Body of pancreas (tissue), 4 donors: ENCODE measurements around the gene KHDRBS2. TPM values are rescaled to one million over a fixed set of nuclear protein-coding genes. Genes with fewer than 3 reads are reported as not detected.
A peak's percentile ranks its signal among the peaks of the same experiment; 100 is the strongest.
"Not testable (repeated sequence)": the region's sequence is repeated elsewhere in the genome, so short reads cannot be mapped to it uniquely, and the experiment has no call there.

ENCODE experiments used
- ATAC-seq: fragments of 150-250 bp; one replicate; pipeline ENCODE4 v1.9.1; 2016
- DNase-seq, 4 donors: peaks; one replicate each; pipeline ENCODE4 v3.0.0-alpha.2; 2019
- H3K27ac ChIP-seq, 4 donors: fragments of 200-600 bp; sonication (generic); 1 replicate in 3 of 4; 2 replicates in 1 of 4; pipeline versions ENCODE4 v1.5.1 to v1.6.1; 2016 to 2019; ENCODE audit warnings: mild to moderate bottlenecking in 1 of 4, mixed read lengths in 1 of 4, moderate library complexity in 1 of 4
- H3K27me3 ChIP-seq, 2 donors: fragments of 200-600 bp; sonication (generic); one replicate each; pipeline ENCODE4 v1.6.0; 2016; ENCODE audit warnings: mild to moderate bottlenecking in 1 of 2
- H3K36me3 ChIP-seq, 2 donors: fragments of 200-600 bp; sonication (generic); replicated peaks in 1 of 2; 2 replicates each; pipeline ENCODE4 v1.5.1; 2016; ENCODE audit warnings: low read depth in 2 of 2; ENCODE audit not compliant: insufficient read depth in 1 of 2
- H3K4me1 ChIP-seq: fragments of 200-600 bp; sonication (generic); one replicate; pipeline ENCODE4 v1.6.0; 2016
- H3K4me3 ChIP-seq, 2 donors: fragments of 200-600 bp; sonication (generic); 1 replicate in 1 of 2; 2 replicates in 1 of 2; pipeline ENCODE4 v1.5.1; 2016 to 2019
- H3K9me3 ChIP-seq, 3 donors: fragments of 200-600 bp; sonication (generic); 1 replicate in 2 of 3; 2 replicates in 1 of 3; pipeline ENCODE4 v1.5.1; 2016
- CTCF ChIP-seq, 7 experiments: fragments of 450-650 bp in 4 of 7; fragments of 200-600 bp in 3 of 7; sonication (generic) in 3 of 7; IDR thresholded peaks; one replicate each; pipeline ENCODE4 v1.5.1; 2016 to 2019; ENCODE audit warnings: antibody characterized with exemption in 7 of 7
- POLR2A ChIP-seq, 3 donors: fragments of 450-650 bp; IDR thresholded peaks; one replicate each; pipeline ENCODE4 v1.6.1; 2016; ENCODE audit warnings: antibody characterized with exemption in 3 of 3, mild to moderate bottlenecking in 2 of 3
- WGBS, 2 donors: methylation state at CpG; one replicate each; pipeline ENCODE4 v1.1.5; 2017; 5-methylcytosine and 5-hydroxymethylcytosine counted together
- intact Hi-C: fragments of 100-400 bp; cut with DNase I; formaldehyde crosslinking; loops from one replicate; pipeline ENCODE4 v1.15.1; 2023
- total RNA-seq, 2 donors: library from RNA; depleted of rRNA; stranded (reverse); fragments of >200 nt; gene quantifications; one replicate each; pipeline ENCODE4 v1.1.0, GENCODE V29; 2016

The KHDRBS2 gene
- total RNA-seq, 2 donors from 2014 or later = not detected

- intact Hi-C loops = no loop called here
- H3K27me3 ChIP-seq = no peaks in the 10 kb centered on the region
- no peak overlapping the region for H3K4me3 ChIP-seq
- TF ChIP-seq POLR2A (IDR thresholded peaks at IDR 0.05) (no peak), CTCF (IDR thresholded peaks at IDR 0.05) (no peak)
- H3K36me3 ChIP-seq = no peaks in the 10 kb centered on the region
- no peaks in the 10 kb centered on the region for H3K4me1 ChIP-seq
- H3K27ac ChIP-seq = no peak overlapping the region
- no peak for ATAC-seq
- 66 to 71% methylated on average over 2 of the region's 2 CpGs for WGBS, 2 donors
- DNase-seq = no peak
- no peaks in the 10 kb centered on the region for H3K9me3 ChIP-seq
These were observed 468.3 kb downstream of the KHDRBS2 start for GRCh38 chr6:61817716-61818115.

- 71 to 74% methylated on average over 3 of the region's 3 CpGs for WGBS, 2 donors
- Histone ChIP-seq H3K9me3 (no peaks in the 10 kb centered on the region), H3K4me3 (no peak overlapping the region), H3K36me3 (no peaks in the 10 kb centered on the region), H3K27ac (no peak overlapping the region), H3K4me1 (no peaks in the 10 kb centered on the region), H3K27me3 (no peaks in the 10 kb centered on the region)
- intact Hi-C loops = no loop called here
- ATAC-seq = no peak
- DNase-seq = no peak
- no peak for TF ChIP-seq POLR2A (IDR thresholded peaks at IDR 0.05)
These were observed 476.0 kb downstream of the KHDRBS2 start for GRCh38 chr6:61810047-61810446.

- TF ChIP-seq POLR2A (IDR thresholded peaks at IDR 0.05) = no peak
- peak; percentile 10 to 58 (median 53) for TF ChIP-seq CTCF (IDR thresholded peaks at IDR 0.05)
These were observed 476.9 kb downstream of the KHDRBS2 start for GRCh38 chr6:61809004-61809595.

GRCh38 chr6:61787998-61788397, 498.0 kb downstream of the KHDRBS2 start:
- intact Hi-C loops = no loop called here
- TF ChIP-seq CTCF (IDR thresholded peaks at IDR 0.05) = no peak
- no peak for TF ChIP-seq POLR2A (IDR thresholded peaks at IDR 0.05)
- 70 to 71% methylated on average over 1 of the region's 1 CpG for WGBS, 2 donors
- no peaks in the 10 kb centered on the region for H3K9me3 ChIP-seq
- no peaks in the 10 kb centered on the region for H3K4me1 ChIP-seq
- H3K27ac ChIP-seq = no peak overlapping the region
- no peak overlapping the region for H3K4me3 ChIP-seq
- ATAC-seq = no peak
- no peak for DNase-seq
- no peaks in the 10 kb centered on the region for H3K27me3 ChIP-seq
- no peaks in the 10 kb centered on the region for H3K36me3 ChIP-seq

More at GRCh38 chr6:61809004-61809595, 476.9 kb downstream of the KHDRBS2 start:
- intact Hi-C loops = no loop called here
- 0 to 3% methylated on average over 1 of the region's 1 CpG for WGBS, 2 donors
- Histone ChIP-seq H3K36me3 (no peaks in the 10 kb centered on the region), H3K4me1 (no peaks in the 10 kb centered on the region), H3K27ac (no peak overlapping the region), H3K9me3 (no peaks in the 10 kb centered on the region), H3K4me3 (no peak overlapping the region), H3K27me3 (no peaks in the 10 kb centered on the region)
- DNase-seq (no peak), ATAC-seq (peak; percentile 69)

GRCh38 chr6:61769446-61769845, 516.6 kb downstream of the KHDRBS2 start:
- H3K27me3 ChIP-seq, H3K9me3 ChIP-seq, H3K36me3 ChIP-seq, intact Hi-C loops, H3K4me3 ChIP-seq, ATAC-seq, H3K4me1 ChIP-seq, DNase-seq, H3K27ac ChIP-seq: not testable (repeated sequence)
- WGBS, 2 donors = 82 to 86% methylated on average over 11 of the region's 11 CpGs

GRCh38 chr6:61755739-61756138, 530.3 kb downstream of the KHDRBS2 start:
- Histone ChIP-seq H3K9me3 (no peaks in the 10 kb centered on the region), H3K4me3 (no peak overlapping the region), H3K36me3 (no peaks in the 10 kb centered on the region), H3K27ac (no peak overlapping the region), H3K4me1 (no peaks in the 10 kb centered on the region), H3K27me3 (no peaks in the 10 kb centered on the region)
- DNase-seq (no peak), ATAC-seq (no peak)
- 42 to 50% methylated on average over 1 of the region's 1 CpG for WGBS, 2 donors
- intact Hi-C loops = no loop called here
- TF ChIP-seq CTCF (IDR thresholded peaks at IDR 0.05) (no peak), POLR2A (IDR thresholded peaks at IDR 0.05) (no peak)
